ENCODE measurements around the gene ATP13A1. TPM values are rescaled to one million over a fixed set of nuclear protein-coding genes. Genes with fewer than 3 reads are reported as not detected.
"Not testable (repeated sequence)": the region's sequence is repeated elsewhere in the genome, so short reads cannot be mapped to it uniquely, and the experiment has no call there.

Gene ATP13A1
- total and polyA plus RNA-seq, 7 experiments from 2014 or later, result 22.2 to 138 (median 97.7) TPM

DNA sequence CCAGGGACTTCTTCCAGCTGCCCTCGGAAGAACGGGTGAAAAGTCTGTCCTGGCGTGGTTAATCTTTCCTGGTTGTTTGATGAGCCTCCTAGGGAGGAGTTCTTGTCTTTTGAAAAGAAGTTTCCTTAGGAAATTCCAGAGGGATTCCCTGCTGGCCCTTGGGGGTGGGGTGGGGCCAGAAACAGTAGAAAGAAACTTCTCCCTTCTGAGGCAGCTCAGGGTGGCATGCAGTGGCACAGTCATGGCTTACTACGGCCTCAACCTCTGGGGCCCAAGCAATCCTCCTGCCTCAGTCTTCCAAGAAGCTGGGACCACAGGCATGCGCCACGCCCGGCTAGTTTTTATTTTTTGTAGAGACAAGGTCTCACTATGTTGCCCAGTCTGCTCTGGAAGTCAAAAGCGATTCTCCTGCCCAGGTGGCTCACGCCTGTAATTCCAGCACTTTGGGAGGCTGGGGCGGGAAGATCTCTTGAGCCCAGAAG lies 6.6 kb upstream of the ATP13A1 start:
- peak overlapping the region; percentile 93 for H3K27ac ChIP-seq (ENCODE audit: low read depth, low read length)

DNA sequence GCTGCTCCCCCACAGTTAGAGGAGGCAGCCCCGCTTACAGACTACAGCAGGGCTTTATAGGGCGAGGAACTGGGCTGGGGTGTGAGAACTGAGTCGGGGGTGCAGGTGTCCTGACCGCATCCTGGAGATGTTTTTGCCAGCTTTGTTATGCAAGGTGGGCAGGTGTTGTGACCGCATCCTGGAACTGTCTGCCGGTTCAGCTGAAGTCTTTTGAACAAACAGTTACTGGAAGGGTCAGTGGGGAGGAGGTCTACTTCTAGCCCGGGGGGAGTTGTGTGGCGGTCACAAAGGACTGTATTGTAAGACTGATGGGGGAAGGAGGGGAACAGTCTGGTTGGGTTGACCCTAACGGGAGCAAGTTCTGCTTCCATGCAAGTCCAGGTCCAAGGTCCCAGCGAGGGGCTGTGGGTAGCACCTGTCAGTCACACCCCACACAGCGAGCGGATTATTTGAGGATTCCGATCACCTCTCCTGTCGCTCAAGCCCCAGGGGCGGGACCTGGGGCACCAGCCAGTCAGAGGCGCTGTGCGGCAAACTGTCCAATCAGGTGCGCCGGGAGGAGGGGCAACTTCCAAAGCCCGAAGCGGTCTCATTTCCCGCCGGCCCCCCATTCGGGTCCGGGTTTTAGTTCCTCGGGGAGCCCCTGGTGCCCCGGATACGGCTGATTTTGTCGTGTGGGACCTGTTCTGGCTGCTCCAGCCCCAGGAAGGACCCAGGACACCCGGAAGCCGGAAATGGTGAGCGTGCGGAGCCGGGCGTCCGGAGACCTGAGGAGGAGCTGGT lies 4.9 kb upstream of the ATP13A1 start, which contains the start of gene ZNF101:
Gene ZNF101 (plus strand): TSS at position 610 of the 783 bp plus-strand sequence. CDS start 125 bp downstream, at position 735.
- Mint-ChIP-seq H3K9me3 (peaks cover 0 to 46% (median 20%) of the 10 kb centered on the region in 11 donors), H3K27me3 (peaks cover 0 to 4% (median 0%) of the 10 kb centered on the region in 5 donors), H3K4me3 (peak within 1 kb of the TSS; percentile 86 to 96 (median 91)), H3K36me3 (peaks cover 0 to 73% (median 24%) of the 10 kb centered on the region in 5 donors), H3K4me1 (peaks cover 5 to 49% (median 26%) of the 10 kb centered on the region in 7 donors), H3K27ac (peak within 1 kb of the TSS; percentile 95 to 99 (median 98))
- peaks cover 9 to 45% (median 13%) of the 10 kb centered on the region in 3 experiments for H3K36me3 ChIP-seq (ENCODE audit: control insufficient read depth in 2 of 3, insufficient read depth in 3 of 3, low read length in 3 of 3)
- no peaks in the 10 kb centered on the region for H3K27me3 ChIP-seq (ENCODE audit: control insufficient read depth in 2 of 2, insufficient read depth in 2 of 2, low read length in 2 of 2)
- H3K4me1 ChIP-seq (ENCODE audit: control insufficient read depth in 2 of 2, insufficient read depth in 2 of 2, low read length in 2 of 2), result peaks cover 18 to 33% of the 10 kb centered on the region in 2 donors
- CTCF ChIA-PET, result interaction anchor here (0.7 to 1.6 kb wide), 6 partner anchors 18 to 137 kb away, joined by 3 to 7 read pairs (median 4); partner anchors contain the start of genes GMIP and ZNF14
- peak; percentile 84 to 97 (median 95) for DNase-seq
- peak within 1 kb of the TSS; percentile 65 for H3K4me3 ChIP-seq (ENCODE audit: low read length)
- intact Hi-C loops (cut with micrococcal nuclease), result loop anchor here (1.0 to 10.0 kb wide), 22 partner anchors 18 to 1354 kb away; partner anchors contain the start of genes ZNF14 (in 2 of the 2), ZNF430 (in 2 of the 2), ZNF506 (in 2 of the 2) and ZNF93 (in 2 of the 2)
- peaks cover 0 to 19% (median 13%) of the 10 kb centered on the region in 3 experiments for H3K9me3 ChIP-seq (ENCODE audit: control insufficient read depth in 2 of 3, low read length in 3 of 3)
- POLR2A ChIA-PET, result interaction anchor here (0.5 to 7.1 kb wide), 53 partner anchors 8 to 1937 kb away, joined by 3 to 119 read pairs (median 5); partner anchors contain the start of genes GMIP, LPAR2, NDUFA13 and PBX4
- H3K27ac ChIP-seq (ENCODE audit: low read depth, low read length), result peak within 1 kb of the TSS; percentile 93
- peak; percentile 79 for ATAC-seq

More for the DNA sequence above, 6.6 kb upstream of the ATP13A1 start:
- ChIA-PET POLR2A (interaction anchor here (0.6 to 7.1 kb wide), 27 partner anchors 9 to 1935 kb away, joined by 3 to 119 read pairs (median 9); partner anchors contain the start of genes GMIP, NDUFA13, TSSK6 and ZNF14), CTCF (interaction anchor here (1.4 kb wide), 1 partner anchor 26 kb away, joined by 4 read pairs; the partner anchor contains the start of gene GMIP)
- no peaks in the 10 kb centered on the region for H3K27me3 ChIP-seq (ENCODE audit: control insufficient read depth in 2 of 2, insufficient read depth in 2 of 2, low read length in 2 of 2)
- peaks cover 14 to 33% of the 10 kb centered on the region in 2 donors for H3K4me1 ChIP-seq (ENCODE audit: control insufficient read depth in 2 of 2, insufficient read depth in 2 of 2, low read length in 2 of 2)
- Mint-ChIP-seq H3K4me1 (peaks cover 5 to 54% (median 28%) of the 10 kb centered on the region in 7 donors), H3K27ac (peak overlapping the region; percentile 87 to 99 (median 95)), H3K27me3 (peaks cover 0 to 4% (median 0%) of the 10 kb centered on the region in 5 donors), H3K36me3 (peaks cover 6 to 81% (median 36%) of the 10 kb centered on the region in 5 donors), H3K4me3 (peak overlapping the region; percentile 86 to 96 (median 91)), H3K9me3 (peaks cover 0 to 61% (median 28%) of the 10 kb centered on the region in 11 donors)
- ATAC-seq (no peak), DNase-seq (no peak)
- peaks cover 0 to 31% (median 20%) of the 10 kb centered on the region in 3 experiments for H3K9me3 ChIP-seq (ENCODE audit: control insufficient read depth in 2 of 3, low read length in 3 of 3)
- peaks cover 19 to 58% (median 20%) of the 10 kb centered on the region in 3 experiments for H3K36me3 ChIP-seq (ENCODE audit: control insufficient read depth in 2 of 3, insufficient read depth in 3 of 3, low read length in 3 of 3)
- intact Hi-C loops (cut with micrococcal nuclease), result no loop called here
- peak overlapping the region; percentile 65 for H3K4me3 ChIP-seq (ENCODE audit: low read length)

DNA sequence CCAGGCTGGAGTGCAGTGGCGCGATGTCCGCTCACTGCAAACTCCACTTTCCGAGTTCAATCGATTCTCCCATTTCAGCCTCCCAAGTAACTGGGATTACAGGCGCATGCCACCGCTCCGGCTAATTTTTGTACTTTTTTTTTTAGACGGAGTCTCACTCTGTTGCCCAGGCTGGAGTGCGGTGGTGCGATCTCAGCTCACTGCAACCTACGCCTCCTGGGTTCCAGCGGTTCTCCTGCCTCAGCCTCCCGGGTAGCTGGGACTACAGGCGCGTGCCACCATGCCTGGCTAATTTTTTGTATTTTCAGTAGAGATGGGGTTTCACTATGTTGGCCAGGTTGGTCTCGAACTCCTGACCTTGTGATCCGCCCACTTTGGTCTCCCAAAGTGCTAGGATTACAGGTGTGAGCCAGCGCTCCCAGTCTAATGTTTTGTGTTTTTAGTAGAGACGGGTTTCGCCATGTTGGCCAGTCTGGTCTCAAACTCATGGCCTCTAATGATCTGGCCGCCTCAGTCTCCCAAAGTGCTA lies 2.0 kb upstream of the ATP13A1 start:
- H3K9me3 ChIP-seq (ENCODE audit: control insufficient read depth in 2 of 3, low read length in 3 of 3); H3K4me3 ChIP-seq (ENCODE audit: low read length); H3K27ac ChIP-seq (ENCODE audit: low read depth, low read length); H3K27me3 ChIP-seq (ENCODE audit: control insufficient read depth in 2 of 2, insufficient read depth in 2 of 2, low read length in 2 of 2); CTCF ChIA-PET; ATAC-seq; H3K27me3 Mint-ChIP-seq: not testable (repeated sequence)
- intact Hi-C loops (cut with micrococcal nuclease), result loop anchor here (5.0 to 10.0 kb wide), 6 partner anchors 52 to 1357 kb away; partner anchors contain the start of genes ZNF430 (in 1 of the 2), ZNF486 (in 1 of the 2), ZNF682 (in 1 of the 2) and ZNF737 (in 1 of the 2)
- H3K4me1 ChIP-seq (ENCODE audit: control insufficient read depth in 2 of 2, insufficient read depth in 2 of 2, low read length in 2 of 2), result peaks cover 34 to 41% of the 10 kb centered on the region in 2 donors
- peaks cover 0 to 58% (median 10%) of the 10 kb centered on the region in 5 donors for H3K36me3 Mint-ChIP-seq
- H3K4me1 Mint-ChIP-seq, result peaks cover 21 to 55% (median 38%) of the 10 kb centered on the region in 7 donors
- POLR2A ChIA-PET, result interaction anchor here (0.6 to 7.1 kb wide), 9 partner anchors 21 to 236 kb away, joined by 3 to 119 read pairs (median 4); partner anchors contain the start of genes ZNF14, ZNF253, ZNF506 and ZNF93
- peak overlapping the region in 5 of 9 donors; percentile 14 to 66 (median 36) for H3K27ac Mint-ChIP-seq
- DNase-seq, result peak in 1 of 9 donors; percentile 13
- peak overlapping the region in 5 of 10 donors; percentile 7 to 47 (median 18) for H3K4me3 Mint-ChIP-seq
- peaks cover 0 to 29% (median 0%) of the 10 kb centered on the region in 3 experiments for H3K36me3 ChIP-seq (ENCODE audit: control insufficient read depth in 2 of 3, insufficient read depth in 3 of 3, low read length in 3 of 3)
- peaks cover 0 to 18% (median 2%) of the 10 kb centered on the region in 11 donors for H3K9me3 Mint-ChIP-seq

DNA sequence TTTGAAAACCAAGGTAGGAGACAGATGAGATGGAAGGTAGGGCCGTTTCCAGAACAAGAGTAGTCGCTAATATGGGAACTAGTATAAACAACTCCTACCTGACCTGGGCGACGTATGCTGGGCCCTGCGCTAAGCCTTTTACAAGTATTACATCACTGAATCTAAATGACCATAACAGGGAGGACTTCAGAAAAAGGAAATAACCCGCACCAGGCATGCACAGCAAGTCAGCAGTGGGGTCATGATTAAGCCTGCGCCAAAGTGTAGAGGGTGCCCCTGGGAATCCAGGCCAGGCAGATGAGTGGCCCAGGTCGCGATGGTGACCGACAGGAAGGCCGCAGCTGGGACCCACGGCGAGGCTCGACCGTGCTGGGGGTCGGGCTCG lies 613 bp downstream of the ATP13A1 start:
- H3K4me1 ChIP-seq (ENCODE audit: control insufficient read depth in 2 of 2, insufficient read depth in 2 of 2, low read length in 2 of 2), result peaks cover 30% of the 10 kb centered on the region in 2 donors
- no peak for ATAC-seq
- POLR2A ChIA-PET, result interaction anchor here (0.6 to 3.9 kb wide), 14 partner anchors 10 to 238 kb away, joined by 3 to 20 read pairs (median 6); partner anchors contain the start of genes GMIP, TSSK6, ZNF14 and ZNF253
- Mint-ChIP-seq H3K4me1 (peaks cover 20 to 39% (median 30%) of the 10 kb centered on the region in 7 donors), H3K36me3 (peaks cover 0 to 48% (median 11%) of the 10 kb centered on the region in 5 donors), H3K27me3 (no peaks in the 10 kb centered on the region), H3K4me3 (peak overlapping the region; percentile 79 to 98 (median 93)), H3K27ac (peak overlapping the region; percentile 86 to 99 (median 94)), H3K9me3 (peaks cover 0 to 5% (median 0%) of the 10 kb centered on the region in 11 donors)
- H3K36me3 ChIP-seq (ENCODE audit: control insufficient read depth in 2 of 3, insufficient read depth in 3 of 3, low read length in 3 of 3), result peaks cover 0 to 35% (median 11%) of the 10 kb centered on the region in 3 experiments
- CTCF ChIA-PET, result no interaction called here
- no peak for DNase-seq
- H3K27me3 ChIP-seq (ENCODE audit: control insufficient read depth in 2 of 2, insufficient read depth in 2 of 2, low read length in 2 of 2), result no peaks in the 10 kb centered on the region
- intact Hi-C loops (cut with micrococcal nuclease), result loop anchor here (1.0 to 10.0 kb wide), 19 partner anchors 20 to 902 kb away; partner anchors contain the start of genes BORCS8 (in 2 of the 2), GMIP (in 2 of the 2), PBX4 (in 2 of the 2) and RFXANK (in 2 of the 2)
- H3K4me3 ChIP-seq (ENCODE audit: low read length), result peak overlapping the region; percentile 96
- peak overlapping the region; percentile 98 for H3K27ac ChIP-seq (ENCODE audit: low read depth, low read length)
- no peaks in the 10 kb centered on the region for H3K9me3 ChIP-seq (ENCODE audit: control insufficient read depth in 2 of 3, low read length in 3 of 3)

DNA sequence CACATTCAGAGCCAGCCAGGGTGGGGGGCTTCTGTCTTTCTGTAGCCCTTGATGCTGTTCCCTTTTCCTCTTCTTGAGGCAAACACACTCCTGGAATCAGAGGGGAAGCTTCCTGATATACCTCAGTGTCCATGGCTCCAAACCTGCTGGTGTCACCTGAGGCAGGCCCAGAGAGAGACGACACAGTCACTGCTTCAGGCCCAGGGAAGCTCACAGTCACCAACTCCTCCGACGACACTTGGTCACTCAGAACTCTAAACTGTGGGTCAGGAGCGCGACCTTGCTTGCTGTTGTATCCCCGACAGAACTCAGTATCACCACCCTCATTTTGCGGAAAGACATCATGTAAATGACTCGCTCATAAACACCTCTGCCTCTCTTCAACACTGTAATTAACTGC lies 1.1 kb downstream of the ATP13A1 start:
- Mint-ChIP-seq H3K27ac (peak overlapping the region; percentile 86 to 99 (median 94)), H3K4me1 (peaks cover 19 to 36% (median 25%) of the 10 kb centered on the region in 7 donors), H3K27me3 (no peaks in the 10 kb centered on the region), H3K36me3 (peaks cover 0 to 44% (median 11%) of the 10 kb centered on the region in 5 donors), H3K4me3 (peak overlapping the region; percentile 79 to 98 (median 93)), H3K9me3 (peaks cover 0 to 4% (median 0%) of the 10 kb centered on the region in 11 donors)
- Histone ChIP-seq H3K27me3 (ENCODE audit: control insufficient read depth in 2 of 2, insufficient read depth in 2 of 2, low read length in 2 of 2) (no peaks in the 10 kb centered on the region), H3K27ac (ENCODE audit: low read depth, low read length) (peak overlapping the region; percentile 98), H3K4me1 (ENCODE audit: control insufficient read depth in 2 of 2, insufficient read depth in 2 of 2, low read length in 2 of 2) (peaks cover 24 to 25% of the 10 kb centered on the region in 2 donors), H3K9me3 (ENCODE audit: control insufficient read depth in 2 of 3, low read length in 3 of 3) (no peaks in the 10 kb centered on the region), H3K36me3 (ENCODE audit: control insufficient read depth in 2 of 3, insufficient read depth in 3 of 3, low read length in 3 of 3) (peaks cover under 1 to 40% (median 11%) of the 10 kb centered on the region in 3 experiments), H3K4me3 (ENCODE audit: low read length) (peak overlapping the region; percentile 96)
- intact Hi-C loops (cut with micrococcal nuclease), result loop anchor here (2.0 to 10.0 kb wide), 9 partner anchors 34 to 902 kb away; partner anchors contain the start of genes BORCS8 (in 1 of the 2), GATAD2A (in 1 of the 2), LPAR2 (in 1 of the 2) and PBX4 (in 1 of the 2)
- CTCF ChIA-PET, result interaction anchor here (1.0 to 1.2 kb wide), 2 partner anchors 11 to 130 kb away, joined by 3 to 5 read pairs; no protein-coding TSS in a partner anchor
- ATAC-seq (no peak), DNase-seq (no peak)
- POLR2A ChIA-PET, result interaction anchor here (0.7 to 3.9 kb wide), 13 partner anchors 10 to 238 kb away, joined by 3 to 20 read pairs (median 6); partner anchors contain the start of genes GMIP, TSSK6, ZNF253 and ZNF93

All from naive thymus-derived CD4-positive, alpha-beta T cell (primary cell).